Astrocyte of the spinal cord (primary cell): ENCODE data around the gene LGR4.

Experiments
- DNase-seq: peaks from one replicate; pipeline ENCODE4 v3.0.0; 2011; ENCODE audit warnings: low read depth, low spot score
- H3K4me3 ChIP-seq: 2 replicates; pipeline ENCODE4 v1.5.1; 2011; ENCODE audit warnings: low read depth, mild to moderate bottlenecking, low read length, moderate library complexity
- CTCF ChIP-seq: IDR thresholded peaks from 2 replicates; pipeline ENCODE4 v1.5.1; 2012; ENCODE audit warnings: low read depth, mild to moderate bottlenecking, low read length, inconsistent platforms
- in situ Hi-C: cut with HindIII; loops from 2 replicates; pipeline ENCODE4 v1.10.0; 2017; ENCODE audit warnings: low sequenced_read_pairs

Gene LGR4

DNA sequence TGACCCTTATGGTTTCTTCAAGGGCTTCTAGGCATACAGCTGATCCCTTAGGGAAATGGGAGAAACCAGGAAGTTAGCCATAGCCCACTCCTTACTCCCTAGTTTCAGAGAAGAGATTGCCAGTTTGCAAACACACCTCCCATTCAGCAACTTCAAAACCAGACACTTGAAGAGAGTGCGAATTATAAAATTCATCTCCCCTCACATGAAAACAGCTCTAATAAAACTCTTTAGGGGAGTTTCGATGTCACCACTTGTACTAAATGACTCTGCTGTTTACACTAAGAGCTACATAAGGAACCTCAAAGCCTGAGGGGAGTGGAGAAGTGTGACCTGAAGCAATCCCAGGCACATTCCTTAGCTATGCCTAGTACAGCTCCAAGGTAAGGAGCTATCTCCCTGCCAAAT lies 8.3 kb downstream of the LGR4 start:
- TF ChIP-seq CTCF: no peak
- H3K4me3 ChIP-seq: no peak overlapping the region
- no peak for DNase-seq
- in situ Hi-C loops: no loop called here

- no peak overlapping the region for H3K4me3 ChIP-seq
- in situ Hi-C loops: no loop called here
- TF ChIP-seq CTCF: no peak
- DNase-seq: no peak
These were observed 10.0 kb downstream of the LGR4 start for GRCh38 chr11:27462543-27462942.

GRCh38 chr11:27460158-27460978 lies 12.2 kb downstream of the LGR4 start:
- in situ Hi-C loops: no loop called here
- no peak overlapping the region for H3K4me3 ChIP-seq
- TF ChIP-seq CTCF: no peak
- no peak for DNase-seq

DNA sequence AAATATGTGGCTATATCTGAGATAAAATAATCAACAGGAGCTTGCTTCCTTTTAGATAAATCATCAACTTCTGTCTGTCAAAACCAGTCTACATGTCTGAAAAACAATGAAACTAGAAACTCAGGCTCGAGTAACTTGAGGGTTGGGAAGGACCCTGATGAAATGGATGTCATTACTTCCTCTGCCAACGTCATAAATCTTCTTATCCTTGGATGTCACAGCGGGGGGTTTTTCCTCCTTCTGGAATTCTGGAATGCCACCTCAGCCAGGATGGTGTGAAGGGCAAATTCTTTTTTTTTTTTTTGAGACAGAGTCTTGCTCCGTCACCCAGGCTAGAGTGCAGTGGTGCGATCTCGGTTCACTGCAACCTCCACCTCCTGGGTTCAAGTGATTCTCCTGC lies 13.4 kb downstream of the LGR4 start:
- no peak for DNase-seq
- TF ChIP-seq CTCF: no peak
- in situ Hi-C loops: no loop called here
- H3K4me3 ChIP-seq: no peak overlapping the region

- DNase-seq: no peak
- in situ Hi-C loops: no loop called here
- no peak overlapping the region for H3K4me3 ChIP-seq
- no peak for TF ChIP-seq CTCF
These were observed 14.4 kb downstream of the LGR4 start for GRCh38 chr11:27458182-27458581.

- DNase-seq: no peak
- TF ChIP-seq CTCF: no peak
- H3K4me3 ChIP-seq: no peak overlapping the region
- in situ Hi-C loops: no loop called here
These were observed 15.7 kb downstream of the LGR4 start for GRCh38 chr11:27456795-27457329.
